CD4-positive, alpha-beta T cell treated with Interleukin-10 for 1 hour (primary cell): ENCODE results near the gene NEDD4.
"Not testable (repeated sequence)": the region's sequence is repeated elsewhere in the genome, so short reads cannot be mapped to it uniquely, and the experiment has no call there.

Source experiments
- DNase-seq: peaks from one replicate; pipeline ENCODE4 v3.0.0-alpha.2; 2020

NEDD4 gene

DNA sequence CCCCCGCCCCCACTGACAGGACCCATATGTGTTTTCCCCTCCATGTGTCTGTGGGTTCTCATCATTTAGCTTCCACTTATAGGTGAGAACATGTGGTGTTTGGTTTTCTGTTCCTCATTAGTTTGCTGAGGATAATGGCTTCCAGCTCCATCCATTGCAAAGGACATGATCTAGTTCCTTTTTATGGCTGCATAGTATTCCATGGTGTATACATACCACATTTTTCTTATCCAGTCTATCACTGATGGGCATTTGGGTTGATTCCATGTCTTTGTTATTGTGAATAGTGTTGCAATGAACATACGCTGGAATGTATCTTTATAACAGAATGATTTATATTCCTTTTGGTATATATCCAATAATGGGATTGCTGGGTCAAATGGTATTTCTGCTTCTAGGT, 171.7 kb downstream of the NEDD4 start:
- not testable (repeated sequence) for DNase-seq

DNA sequence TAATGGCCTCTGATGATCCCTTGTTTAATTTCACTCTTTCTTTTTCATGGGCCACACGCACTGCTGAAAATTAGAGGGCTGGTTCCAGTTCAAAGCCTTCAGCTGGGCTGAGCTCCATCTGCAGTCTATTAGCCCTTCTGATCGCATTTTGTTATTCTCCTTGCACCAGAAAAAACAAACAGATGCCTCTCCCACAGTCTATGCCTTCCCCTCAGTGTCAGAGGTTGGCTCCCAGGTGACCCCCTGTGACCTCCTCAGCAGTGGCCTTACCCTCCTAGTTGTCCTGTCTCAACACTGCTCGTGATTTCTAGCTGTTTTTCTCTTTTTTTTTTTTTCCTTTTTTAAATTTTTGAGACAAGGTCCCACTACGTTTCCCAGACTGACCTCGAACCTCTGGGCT, 173.4 kb downstream of the NEDD4 start:
- no peak for DNase-seq

DNA sequence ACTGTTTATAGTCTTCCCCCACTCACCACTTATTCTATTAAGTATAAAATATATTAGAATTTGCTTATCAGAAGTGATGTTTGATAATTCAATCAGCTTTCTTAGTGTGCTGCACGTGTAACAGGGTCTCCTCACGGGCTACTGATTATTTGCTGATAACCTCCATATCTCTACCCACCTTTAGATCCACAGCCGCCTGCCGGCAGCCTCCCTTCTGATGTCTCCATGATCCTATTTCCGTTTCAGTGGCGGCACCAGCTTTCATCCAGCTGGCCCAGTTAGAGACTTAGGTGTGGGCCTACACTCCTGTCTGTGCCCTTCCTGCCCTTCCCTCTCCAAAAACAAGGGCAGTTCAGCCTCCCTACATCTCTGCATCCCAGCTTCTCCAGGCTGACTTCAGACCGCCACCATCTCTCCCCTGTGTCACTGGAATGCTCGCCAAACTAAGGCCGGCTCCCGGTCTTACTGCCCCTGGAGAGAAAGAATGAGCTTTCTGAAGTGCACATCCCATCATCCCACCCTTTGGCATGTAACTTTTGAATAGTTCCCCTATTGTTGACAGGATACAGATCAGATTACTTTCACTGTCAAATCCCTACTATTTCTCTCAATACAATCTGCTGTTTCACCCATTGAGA, 173.9 kb downstream of the NEDD4 start:
- DNase-seq, result no peak

GRCh38 chr15:55816017-55816416, 177.4 kb downstream of the NEDD4 start:
- no peak for DNase-seq

DNA sequence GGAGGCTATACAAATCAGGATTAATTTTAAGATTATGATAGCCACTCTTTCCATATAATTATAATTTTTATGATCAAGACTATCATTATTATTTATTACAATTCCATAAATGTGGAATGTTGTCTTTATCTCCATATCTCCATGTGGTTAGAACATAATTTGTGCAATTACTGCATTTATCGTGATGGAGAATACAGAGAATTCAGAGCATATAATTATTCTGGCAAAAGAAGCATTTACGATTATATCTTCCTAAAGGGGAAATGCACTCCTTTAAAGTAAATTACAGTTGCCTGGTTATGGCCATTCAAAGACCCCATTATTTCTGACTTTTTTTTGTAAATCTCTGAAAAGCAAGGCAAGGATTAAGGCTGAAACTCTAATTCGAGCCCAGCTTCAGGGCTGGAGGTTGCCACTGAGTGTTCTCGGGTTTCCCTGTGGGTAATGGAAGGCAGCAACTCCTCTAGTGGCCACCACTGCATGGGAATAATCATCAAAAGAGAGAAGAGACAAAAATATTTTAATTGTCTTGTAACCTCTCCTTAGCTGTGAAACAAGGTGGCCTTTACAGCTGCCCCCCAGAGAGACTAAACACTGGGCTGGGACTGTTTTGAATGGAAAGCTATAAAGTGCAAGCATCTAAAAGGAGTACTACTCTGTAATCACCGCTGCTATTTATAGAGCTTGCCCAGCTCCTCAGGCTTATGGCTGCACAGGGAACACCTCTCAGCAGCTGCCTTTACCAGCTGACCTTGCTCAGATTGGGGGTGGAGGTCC, 190.6 kb downstream of the NEDD4 start:
- no peak for DNase-seq

GRCh38 chr15:55800216-55800615, 193.2 kb downstream of the NEDD4 start:
- DNase-seq, result no peak

GRCh38 chr15:55799291-55800212, 193.9 kb downstream of the NEDD4 start:
- DNase-seq, result no peak

DNA sequence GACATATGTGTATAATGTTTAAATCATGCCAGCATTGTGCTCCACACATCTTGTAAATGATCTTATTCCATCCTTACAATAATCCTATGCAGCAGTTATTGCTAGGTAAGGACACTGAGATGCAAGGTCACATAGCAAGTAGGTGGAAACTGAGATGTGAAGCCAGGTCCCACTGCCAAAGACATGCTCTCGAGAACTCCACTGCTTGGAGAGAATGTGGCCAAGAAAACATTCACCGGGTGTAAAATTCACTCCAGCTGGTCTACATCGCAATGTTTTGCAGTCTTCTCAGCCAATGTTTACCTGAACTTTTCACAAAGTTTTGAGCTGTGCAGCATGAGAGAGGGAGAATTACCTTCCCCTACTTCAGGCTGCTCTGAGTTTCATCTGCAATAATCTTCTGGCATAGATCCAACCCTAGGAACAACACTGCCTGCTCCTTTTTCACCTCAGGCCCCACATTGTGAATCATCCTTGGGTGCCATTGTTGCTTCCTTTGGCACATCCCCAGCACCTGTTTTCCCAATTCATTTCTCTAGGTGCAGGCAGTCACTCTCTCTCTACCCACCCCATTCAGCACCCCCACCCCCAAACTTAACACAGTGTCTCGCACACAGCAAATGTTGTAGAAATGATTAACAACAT, 197.0 kb downstream of the NEDD4 start:
- no peak for DNase-seq

DNA sequence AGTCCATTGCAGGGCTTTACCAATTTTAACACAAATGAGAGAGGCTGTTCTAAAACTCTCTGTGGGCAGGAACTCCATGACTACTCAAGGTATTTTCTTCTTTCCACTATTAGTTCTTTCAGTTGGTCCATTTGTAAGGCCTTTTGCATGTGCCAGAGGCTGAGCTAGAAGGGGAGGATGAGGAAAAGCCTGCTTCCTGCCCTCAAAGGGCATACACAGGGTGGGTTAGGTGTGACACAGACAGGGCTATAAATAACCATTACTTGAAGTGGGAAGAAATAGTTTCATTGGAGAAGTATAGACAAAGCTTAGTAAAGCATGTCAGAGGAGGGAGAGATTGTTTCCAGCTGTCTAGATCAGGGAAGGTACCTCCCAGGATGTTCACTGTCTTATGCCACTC, 198.4 kb downstream of the NEDD4 start:
- no peak for DNase-seq

DNA sequence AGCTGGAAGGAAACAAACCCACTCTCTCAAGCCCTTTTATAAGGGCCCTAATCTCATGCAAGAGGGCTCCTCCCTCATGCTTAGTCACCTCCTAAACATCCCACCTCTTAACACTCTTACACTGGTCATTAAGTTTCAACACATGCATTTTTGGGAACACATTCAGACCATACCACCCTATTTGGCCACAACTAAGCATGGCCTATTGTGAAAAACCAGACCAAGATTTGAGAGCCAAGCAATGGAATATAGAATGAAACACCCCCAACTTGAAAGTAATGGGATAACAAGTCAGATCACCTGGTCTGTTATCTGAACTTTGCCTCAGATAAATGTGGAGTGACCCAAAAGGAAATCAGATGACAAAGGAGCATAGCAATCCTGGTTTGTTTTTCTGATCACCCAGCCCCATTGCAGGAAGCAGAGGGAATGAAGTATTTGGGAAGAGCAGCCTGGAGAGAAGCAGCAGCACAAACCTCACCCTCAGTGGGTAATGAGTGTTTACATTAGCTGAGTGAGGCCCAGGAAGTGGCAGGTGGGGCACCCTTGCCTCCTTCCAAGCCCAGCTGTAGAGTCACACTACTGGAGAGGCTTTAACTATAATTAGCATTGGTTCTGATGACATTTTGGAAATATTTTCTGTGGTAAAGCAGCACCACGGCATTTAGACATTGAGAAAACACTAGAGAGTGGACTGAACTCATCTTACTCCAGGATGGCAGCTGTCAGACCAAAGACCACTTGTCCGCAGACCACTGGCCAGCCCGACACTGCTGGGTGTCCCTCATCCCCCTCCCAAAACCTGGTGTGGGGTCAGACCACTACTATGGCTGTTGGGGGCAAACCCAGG, 201.6 kb downstream of the NEDD4 start:
- no peak for DNase-seq

DNA sequence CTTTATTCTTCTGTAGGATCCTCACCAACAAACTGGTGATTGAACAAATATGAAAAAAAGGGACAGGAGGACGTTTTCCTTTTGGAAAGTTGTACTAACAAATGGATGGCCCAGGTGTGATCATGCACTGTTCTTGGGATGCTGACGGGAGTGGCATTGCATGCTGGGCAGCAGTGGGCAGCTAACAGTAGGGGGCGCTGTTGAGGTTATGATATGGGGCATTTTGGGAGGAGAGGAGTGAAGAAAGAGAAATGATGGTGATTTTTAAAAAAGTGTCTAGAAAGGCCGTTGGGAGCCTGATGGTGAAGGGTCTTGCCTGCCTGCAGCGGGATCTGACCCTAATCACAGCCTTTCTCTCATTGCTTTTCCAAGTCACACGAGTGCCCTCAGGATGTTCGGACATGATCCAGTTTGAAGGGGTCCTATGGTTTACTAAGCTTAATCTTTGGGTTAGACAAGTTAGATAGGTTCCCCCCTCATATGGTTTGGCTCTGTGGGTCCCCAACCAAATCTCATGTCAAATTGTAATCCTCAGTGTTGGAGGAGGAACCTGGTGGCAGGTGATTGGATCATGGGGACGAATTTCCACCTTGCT, 204.2 kb downstream of the NEDD4 start:
- DNase-seq, result peak; percentile 48

- DNase-seq, result no peak
These were observed 207.1 kb downstream of the NEDD4 start for GRCh38 chr15:55786341-55786740.

- not testable (repeated sequence) for DNase-seq
These were observed 207.8 kb downstream of the NEDD4 start for GRCh38 chr15:55785593-55785992.

GRCh38 chr15:55784286-55784685, 209.1 kb downstream of the NEDD4 start:
- no peak for DNase-seq

DNA sequence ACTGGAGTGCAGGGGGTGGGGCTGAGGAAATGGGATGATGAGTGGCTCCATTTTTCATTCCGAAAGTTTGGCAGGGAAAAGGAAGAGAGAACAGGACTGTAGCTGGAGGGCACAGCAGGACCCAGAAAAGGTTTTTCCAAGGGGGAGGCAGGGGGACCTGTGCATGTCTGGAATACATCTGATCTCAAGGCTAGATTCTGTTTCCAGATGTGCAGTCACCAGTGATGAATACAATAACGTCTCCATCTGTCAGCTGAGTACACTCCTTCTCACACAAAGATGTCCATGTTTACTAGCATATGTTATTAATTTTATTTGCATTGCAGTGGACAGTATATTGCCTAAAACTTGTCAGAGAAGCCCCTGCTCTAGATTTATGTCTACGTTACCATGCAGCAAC, 210.5 kb downstream of the NEDD4 start:
- DNase-seq, result no peak

GRCh38 chr15:55780292-55780691, 213.1 kb downstream of the NEDD4 start:
- DNase-seq, result no peak

DNA sequence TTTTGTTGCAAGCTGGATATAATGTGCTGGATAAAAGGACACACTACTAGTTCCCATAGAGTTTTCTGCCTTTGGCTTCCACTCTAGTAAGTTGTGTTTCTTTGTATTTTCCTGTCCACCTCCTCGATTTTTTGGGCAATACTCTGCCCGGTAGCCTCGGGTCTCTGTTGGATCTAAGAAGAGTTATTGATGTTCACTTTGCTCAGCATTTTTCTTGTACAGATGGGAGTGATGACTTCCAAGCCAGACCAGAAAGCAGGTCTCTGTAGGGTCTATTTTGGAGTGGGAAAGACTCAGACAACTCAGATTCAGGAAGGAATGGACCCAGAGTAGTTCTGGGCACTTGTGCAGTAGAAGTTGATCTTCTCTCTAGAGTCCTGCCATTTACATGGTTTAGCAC, 214.5 kb downstream of the NEDD4 start:
- no peak for DNase-seq
